ENCODE results near the gene PDZD2. TPM values are rescaled to one million over a fixed set of nuclear protein-coding genes. Genes with fewer than 3 reads are reported as not detected.

PDZD2 gene
- total and polyA plus RNA-seq, 12 donors: 2.2 to 10.3 (median 5.0) TPM

DNA sequence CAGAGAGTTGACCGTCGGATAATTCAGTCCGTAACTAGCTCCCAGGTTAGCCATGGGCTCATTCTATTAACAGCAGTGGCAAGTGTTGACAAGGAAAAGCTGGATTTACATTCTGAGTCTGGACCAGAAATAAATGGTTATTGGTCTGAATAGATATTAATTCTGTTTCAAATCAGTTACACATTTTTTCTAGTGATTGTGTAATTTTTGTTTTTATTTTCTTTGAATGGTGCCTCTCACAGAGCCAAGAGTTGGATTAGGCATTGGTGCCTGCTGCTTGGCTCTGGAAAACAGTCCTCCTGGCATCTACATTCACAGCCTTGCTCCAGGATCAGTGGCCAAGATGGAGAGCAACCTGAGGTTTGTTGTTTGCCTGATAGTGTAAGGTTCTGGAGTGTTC, 420.1 kb downstream of the PDZD2 start:
- no peaks in the 10 kb centered on the region for H3K36me3 ChIP-seq (replicated peaks in 1 of 2)
- no peaks in the 10 kb centered on the region for H3K27me3 ChIP-seq
- TF ChIP-seq, protein P1, sequence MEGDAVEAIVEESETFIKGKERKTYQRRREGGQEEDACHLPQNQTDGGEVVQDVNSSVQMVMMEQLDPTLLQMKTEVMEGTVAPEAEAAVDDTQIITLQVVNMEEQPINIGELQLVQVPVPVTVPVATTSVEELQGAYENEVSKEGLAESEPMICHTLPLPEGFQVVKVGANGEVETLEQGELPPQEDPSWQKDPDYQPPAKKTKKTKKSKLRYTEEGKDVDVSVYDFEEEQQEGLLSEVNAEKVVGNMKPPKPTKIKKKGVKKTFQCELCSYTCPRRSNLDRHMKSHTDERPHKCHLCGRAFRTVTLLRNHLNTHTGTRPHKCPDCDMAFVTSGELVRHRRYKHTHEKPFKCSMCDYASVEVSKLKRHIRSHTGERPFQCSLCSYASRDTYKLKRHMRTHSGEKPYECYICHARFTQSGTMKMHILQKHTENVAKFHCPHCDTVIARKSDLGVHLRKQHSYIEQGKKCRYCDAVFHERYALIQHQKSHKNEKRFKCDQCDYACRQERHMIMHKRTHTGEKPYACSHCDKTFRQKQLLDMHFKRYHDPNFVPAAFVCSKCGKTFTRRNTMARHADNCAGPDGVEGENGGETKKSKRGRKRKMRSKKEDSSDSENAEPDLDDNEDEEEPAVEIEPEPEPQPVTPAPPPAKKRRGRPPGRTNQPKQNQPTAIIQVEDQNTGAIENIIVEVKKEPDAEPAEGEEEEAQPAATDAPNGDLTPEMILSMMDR (IDR thresholded peaks at IDR 0.05): no peak
- TF ChIP-seq POLR2A (IDR thresholded peaks at IDR 0.05): no peak
- no peaks in the 10 kb centered on the region for H3K9me3 ChIP-seq (replicated peaks in 1 of 3)
- no peak for DNase-seq
- no peak overlapping the region for H3K27ac ChIP-seq
- 91 to 98% (median 93%) methylated on average over 3 of the region's 3 CpGs for WGBS, 4 donors
- no peaks in the 10 kb centered on the region for H3K4me1 ChIP-seq (replicated peaks in 1 of 2)
- intact Hi-C loops (cut with DNase I): no loop called here
- no peak overlapping the region for H3K4me3 ChIP-seq

DNA sequence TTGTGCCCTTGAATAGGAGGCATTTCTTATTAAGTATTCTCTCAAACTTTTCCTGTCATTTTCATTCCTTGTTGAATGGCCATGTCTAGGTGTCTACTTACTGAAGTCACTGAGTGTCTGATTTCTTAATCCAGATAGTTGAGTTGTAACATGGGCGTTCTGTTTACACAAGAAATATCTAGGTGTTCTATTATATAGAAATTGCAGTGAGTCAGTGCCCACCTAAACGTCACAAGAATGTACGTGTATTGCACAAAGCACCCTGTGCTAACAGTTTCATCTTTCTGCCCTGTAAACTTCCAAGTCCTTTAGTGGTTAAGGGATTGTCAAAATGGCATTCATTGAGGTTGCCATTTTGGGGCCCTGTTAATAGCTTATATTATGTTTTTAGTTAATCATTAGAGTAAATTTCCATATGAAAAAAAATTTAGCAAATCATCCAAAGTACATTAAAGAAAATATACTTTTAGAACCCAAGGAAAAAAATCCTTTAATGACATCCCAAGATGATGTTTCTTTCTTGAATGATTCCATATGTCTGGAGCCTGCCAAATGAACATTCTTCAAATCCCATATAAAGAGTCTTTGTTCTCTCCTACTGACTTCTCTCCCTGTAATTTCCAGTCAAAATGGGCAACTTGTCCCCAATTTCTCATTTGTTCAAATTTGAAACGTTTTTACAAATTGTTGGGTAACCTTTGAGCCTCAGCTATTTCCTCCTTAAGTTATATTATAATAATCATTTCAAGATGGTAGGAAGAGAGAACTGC, 421.0 kb downstream of the PDZD2 start:
- H3K27ac ChIP-seq: no peak overlapping the region
- WGBS, 4 donors: 69 to 82% (median 76%) methylated on average over 4 of the region's 4 CpGs
- no peaks in the 10 kb centered on the region for H3K4me1 ChIP-seq (replicated peaks in 1 of 2)
- H3K36me3 ChIP-seq (replicated peaks in 1 of 2): no peaks in the 10 kb centered on the region
- intact Hi-C loops (cut with DNase I): no loop called here
- H3K4me3 ChIP-seq: no peak overlapping the region
- no peaks in the 10 kb centered on the region for H3K27me3 ChIP-seq
- H3K9me3 ChIP-seq (replicated peaks in 1 of 3): no peaks in the 10 kb centered on the region
- DNase-seq: no peak
- TF ChIP-seq, protein P1 (IDR thresholded peaks at IDR 0.05): no peak
- no peak for TF ChIP-seq POLR2A (IDR thresholded peaks at IDR 0.05)

DNA sequence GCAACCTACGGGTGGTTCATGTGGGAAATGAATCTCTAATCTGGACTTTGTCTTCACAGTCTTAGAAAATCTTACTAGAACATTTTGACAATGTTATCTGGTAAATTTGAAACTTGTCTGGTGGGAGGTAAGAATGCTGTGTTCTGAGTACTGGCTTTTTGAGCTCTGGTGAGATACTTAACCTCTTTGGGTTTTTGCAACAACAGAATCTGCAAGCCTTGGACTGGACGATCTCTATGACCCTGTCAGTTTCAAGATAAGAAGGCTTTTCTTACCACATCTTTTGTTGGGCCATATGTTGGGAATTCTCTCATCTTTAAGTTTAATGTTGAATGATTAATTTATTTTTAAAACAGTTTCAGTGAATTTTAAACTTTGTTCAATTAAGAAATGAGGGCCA, 422.3 kb downstream of the PDZD2 start:
- Histone ChIP-seq H3K4me1 (replicated peaks in 1 of 2) (no peaks in the 10 kb centered on the region), H3K9me3 (replicated peaks in 1 of 3) (no peaks in the 10 kb centered on the region), H3K4me3 (no peak overlapping the region), H3K27me3 (no peaks in the 10 kb centered on the region), H3K27ac (no peak overlapping the region), H3K36me3 (replicated peaks in 1 of 2) (no peaks in the 10 kb centered on the region)
- no peak for DNase-seq
- WGBS, 4 donors: 65 to 92% (median 75%) methylated on average over 2 of the region's 2 CpGs
- intact Hi-C loops (cut with DNase I): no loop called here
- TF ChIP-seq POLR2A (IDR thresholded peaks at IDR 0.05): no peak
- TF ChIP-seq, protein P1 (IDR thresholded peaks at IDR 0.05): no peak

DNA sequence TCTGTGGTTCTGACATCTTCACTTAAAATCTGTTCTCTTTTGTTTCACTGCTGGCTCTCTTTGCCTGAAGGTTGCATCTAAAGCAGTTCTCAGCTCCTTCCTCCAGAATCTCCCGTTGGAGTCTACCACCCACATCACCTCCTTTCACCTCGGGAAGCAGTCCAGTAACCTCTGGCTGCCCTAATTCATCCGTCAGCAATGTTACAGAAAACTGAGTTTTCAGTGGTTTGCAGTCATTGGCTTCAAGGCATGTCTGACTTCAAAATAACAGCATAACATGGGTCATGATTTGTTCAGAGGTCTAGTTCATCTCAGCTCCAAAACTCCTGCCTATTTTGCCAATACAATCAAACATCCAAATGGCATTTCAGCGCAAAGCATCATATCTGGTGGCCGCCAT, 427.5 kb downstream of the PDZD2 start:
- DNase-seq: no peak
- H3K9me3 ChIP-seq (replicated peaks in 1 of 3): no peaks in the 10 kb centered on the region
- intact Hi-C loops (cut with DNase I): no loop called here
- H3K4me3 ChIP-seq: no peak overlapping the region
- 70 to 80% (median 74%) methylated on average over 5 of the region's 5 CpGs for WGBS, 4 donors
- no peaks in the 10 kb centered on the region for H3K27me3 ChIP-seq
- no peak overlapping the region for H3K27ac ChIP-seq
- TF ChIP-seq, protein P1 (IDR thresholded peaks at IDR 0.05): no peak
- no peak for TF ChIP-seq POLR2A (IDR thresholded peaks at IDR 0.05)
- H3K4me1 ChIP-seq (replicated peaks in 1 of 2): no peaks in the 10 kb centered on the region
- no peaks in the 10 kb centered on the region for H3K36me3 ChIP-seq (replicated peaks in 1 of 2)
